ENCODE measurements around the gene SCRT2. TPM values are rescaled to one million over a fixed set of nuclear protein-coding genes. Genes with fewer than 3 reads are reported as not detected.
"Not testable (repeated sequence)": the region's sequence is repeated elsewhere in the genome, so short reads cannot be mapped to it uniquely, and the experiment has no call there.

Gene SCRT2
- total and polyA plus RNA-seq, 2 of the 8 experiments (the other 6 are each of a cell fraction or from before 2014, with no cell fraction given): 0.12 to 0.34 TPM

GRCh38 chr20:694496-694895 lies 18.9 kb upstream of the SCRT2 start (continued):
- TF ChIP-seq CTBP2 (IDR thresholded peaks at IDR 0.05; ENCODE audit: borderline replicate concordance, insufficient read depth, insufficient read length, low read length): no peak
- no peak for TF ChIP-seq CBX5 (IDR thresholded peaks at IDR 0.05; ENCODE audit: low read depth, low read length)
- TF ChIP-seq RBBP5 (IDR thresholded peaks at IDR 0.05; ENCODE audit: borderline replicate concordance, low read depth, low read length): no peak
- no peak for TF ChIP-seq KDM5A (IDR thresholded peaks at IDR 0.05; ENCODE audit: low read length)

- H3K4ac ChIP-seq (replicated peaks; ENCODE audit: insufficient read length, low read depth, low read length); H2BK5ac ChIP-seq (ENCODE audit: low read depth, low read length); H3K9ac ChIP-seq (replicated peaks in 1 of 4; ENCODE audit: extremely low read depth in 1 of 4, low read depth in 3 of 4, low read length in 3 of 4); H4K91ac ChIP-seq (replicated peaks; ENCODE audit: insufficient read length, low read length); H3K4me1 ChIP-seq (replicated peaks in 1 of 4; ENCODE audit: control insufficient read depth in 3 of 4, insufficient read depth in 4 of 4, low read length in 3 of 4); H2BK12ac ChIP-seq (ENCODE audit: low read depth, low read length); H3K18ac ChIP-seq (ENCODE audit: extremely low read depth, low read length); H2BK120ac ChIP-seq (replicated peaks; ENCODE audit: low read depth, low read length); H3K4me3 ChIP-seq (ENCODE audit: extremely low read depth in 1 of 4, insufficient read depth in 2 of 4, low read depth in 3 of 4, low read length in 4 of 4); H2AK5ac ChIP-seq (ENCODE audit: low read depth, low read length); H3K27me3 ChIP-seq (replicated peaks in 1 of 4; ENCODE audit: control insufficient read depth in 3 of 4, extremely low read depth in 1 of 4, insufficient read depth in 3 of 4, low read length in 3 of 4); FAIRE-seq; H3K56ac ChIP-seq (replicated peaks; ENCODE audit: insufficient read length, low read depth, low read length); H2BK15ac ChIP-seq (ENCODE audit: low read length); H3K27ac ChIP-seq (ENCODE audit: low read depth, low read length); H3K4me2 ChIP-seq (ENCODE audit: insufficient read depth in 1 of 2, low read depth in 2 of 2, low read length in 2 of 2); H2AFZ ChIP-seq (ENCODE audit: low read length); H3K23ac ChIP-seq (ENCODE audit: insufficient read length); H4K5ac ChIP-seq (ENCODE audit: insufficient read length, low read depth, low read length); H3K79me1 ChIP-seq (ENCODE audit: low read depth, low read length); H3K14ac ChIP-seq (ENCODE audit: insufficient read length); DNase-seq (ENCODE audit: low read depth in 1 of 2, low spot score in 2 of 2); H3K23me2 ChIP-seq (ENCODE audit: low read depth, low read length); H3K9me3 ChIP-seq (ENCODE audit: insufficient read depth in 2 of 2, low read depth in 1 of 2, low read length in 1 of 2); POLR2A ChIA-PET (ENCODE audit: partially characterized antibody); H3K79me2 ChIP-seq (ENCODE audit: control insufficient read depth in 1 of 2, insufficient read depth in 2 of 2, low read length in 2 of 2); H3K36me3 ChIP-seq (ENCODE audit: control insufficient read depth in 2 of 4, insufficient read depth in 4 of 4, low read length in 3 of 4); H4K20me1 ChIP-seq (replicated peaks in 1 of 2; ENCODE audit: control insufficient read depth in 1 of 2, insufficient read depth in 2 of 2, low read length in 2 of 2); H2BK20ac ChIP-seq (ENCODE audit: low read length); H4K8ac ChIP-seq (ENCODE audit: extremely low read depth, insufficient read depth, low read length): not testable (repeated sequence)
- WGBS, 2 experiments (ENCODE audit: extremely low coverage in 1 of 2, insufficient coverage in 1 of 2, insufficient read length in 1 of 2, insufficient replicate concordance in 2 of 2, low coverage in 1 of 2, low lambda C conversion rate in 2 of 2, missing lambda C conversion rate in 1 of 2): 89% methylated on average over 10 of the region's 10 CpGs; no CpG with 5 or more reads in 1 of the 2 experiments
- CTCF ChIA-PET (ENCODE audit: partially characterized antibody): interaction anchor here (2.0 kb wide), 1 partner anchor 13 kb away, joined by 4 read pairs; no protein-coding TSS in a partner anchor
Observed at GRCh38 chr20:693786-694185, 18.2 kb upstream of the SCRT2 start.
